ENCODE data around the gene SUFU.

DNA sequence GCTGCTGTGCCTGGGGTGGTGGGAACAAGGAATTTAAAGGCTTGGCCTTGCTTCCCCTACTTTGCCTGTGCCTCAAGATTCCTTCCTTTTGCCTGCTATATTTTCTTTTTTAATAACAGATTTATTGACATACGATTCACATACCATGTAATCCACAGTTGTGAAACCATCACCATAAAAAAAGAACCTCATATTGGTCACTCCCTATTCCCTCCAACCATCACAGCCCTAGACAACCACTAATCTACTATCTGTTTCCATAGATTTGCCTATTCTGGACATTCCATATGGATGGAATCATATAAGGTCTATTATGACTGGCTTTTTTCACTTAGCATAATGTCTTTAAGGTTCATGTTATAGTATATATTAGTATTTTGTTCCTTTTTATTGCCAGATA lies 81.3 kb downstream of the SUFU start:
- TF ChIP-seq, protein P1, sequence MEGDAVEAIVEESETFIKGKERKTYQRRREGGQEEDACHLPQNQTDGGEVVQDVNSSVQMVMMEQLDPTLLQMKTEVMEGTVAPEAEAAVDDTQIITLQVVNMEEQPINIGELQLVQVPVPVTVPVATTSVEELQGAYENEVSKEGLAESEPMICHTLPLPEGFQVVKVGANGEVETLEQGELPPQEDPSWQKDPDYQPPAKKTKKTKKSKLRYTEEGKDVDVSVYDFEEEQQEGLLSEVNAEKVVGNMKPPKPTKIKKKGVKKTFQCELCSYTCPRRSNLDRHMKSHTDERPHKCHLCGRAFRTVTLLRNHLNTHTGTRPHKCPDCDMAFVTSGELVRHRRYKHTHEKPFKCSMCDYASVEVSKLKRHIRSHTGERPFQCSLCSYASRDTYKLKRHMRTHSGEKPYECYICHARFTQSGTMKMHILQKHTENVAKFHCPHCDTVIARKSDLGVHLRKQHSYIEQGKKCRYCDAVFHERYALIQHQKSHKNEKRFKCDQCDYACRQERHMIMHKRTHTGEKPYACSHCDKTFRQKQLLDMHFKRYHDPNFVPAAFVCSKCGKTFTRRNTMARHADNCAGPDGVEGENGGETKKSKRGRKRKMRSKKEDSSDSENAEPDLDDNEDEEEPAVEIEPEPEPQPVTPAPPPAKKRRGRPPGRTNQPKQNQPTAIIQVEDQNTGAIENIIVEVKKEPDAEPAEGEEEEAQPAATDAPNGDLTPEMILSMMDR (IDR thresholded peaks at IDR 0.05), result no peak
- TF ChIP-seq EZH2 (IDR thresholded peaks at IDR 0.05) (no peak), EZH2phosphoT487 (IDR thresholded peaks at IDR 0.05) (no peak)
